Measurements from ENCODE around the gene SPDEF. TPM values are rescaled to one million over a fixed set of nuclear protein-coding genes. Genes with fewer than 3 reads are reported as not detected.

Gene SPDEF
- total RNA-seq, 2 experiments from 2014 or later: not detected

DNA sequence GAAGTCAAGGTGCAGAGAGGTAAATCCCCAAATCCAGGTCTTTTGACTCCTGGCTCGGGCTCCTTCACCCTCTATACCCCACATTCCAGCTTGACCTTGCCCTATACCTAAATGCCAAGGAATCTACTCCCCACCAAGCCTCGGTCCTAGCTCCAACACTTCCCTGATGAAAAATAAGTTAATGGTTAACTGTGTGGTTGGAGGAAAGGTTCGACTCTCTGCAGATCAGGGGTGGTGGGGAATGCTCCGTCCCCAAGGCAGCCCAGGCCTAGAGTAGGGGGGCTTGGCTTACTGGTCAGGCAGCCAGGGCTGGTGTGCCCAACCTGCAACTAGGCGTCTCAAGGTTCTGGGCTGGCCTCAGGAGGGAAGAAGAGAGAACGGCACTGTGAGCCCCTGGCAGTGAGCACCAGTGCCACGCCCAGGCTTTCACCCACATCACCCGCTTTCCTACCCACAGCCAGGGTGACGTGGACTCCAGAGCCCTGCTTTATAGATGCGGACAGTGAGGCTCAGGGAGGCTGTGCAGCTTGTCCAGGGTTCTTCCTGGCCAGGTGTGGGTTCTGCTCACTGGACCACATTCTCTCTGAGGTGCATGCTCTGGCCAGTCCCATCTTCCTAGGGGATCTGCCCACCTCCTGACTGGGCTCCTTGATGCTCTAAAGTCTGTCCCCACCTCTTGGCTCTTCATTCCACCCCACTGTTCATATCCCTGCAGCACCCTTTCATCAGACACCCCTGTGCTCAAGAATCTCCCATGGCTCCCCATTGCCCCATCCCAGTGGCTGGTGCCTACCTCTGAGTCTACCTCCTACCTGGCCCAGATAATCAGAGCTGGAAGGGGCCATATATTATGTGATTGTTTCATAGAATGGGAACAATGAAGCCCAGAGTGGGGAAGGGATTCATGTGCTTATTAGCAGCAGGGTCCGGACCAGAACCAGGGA is 8.2 kb downstream of the SPDEF start:
- ATAC-seq (no peak), DNase-seq (no peak)
- no peak overlapping the region for H3K27ac Mint-ChIP-seq
- H3K27me3 Mint-ChIP-seq: no peaks in the 10 kb centered on the region
- no peak overlapping the region for H3K4me3 Mint-ChIP-seq
- no peaks in the 10 kb centered on the region for H3K4me1 Mint-ChIP-seq (ENCODE audit: low read depth)
- ChIA-PET POLR2A (interaction anchor here (1.2 kb wide), 1 partner anchor 90 kb away, joined by 3 read pairs; no protein-coding TSS in a partner anchor), CTCF (interaction anchor here (1.3 kb wide), 1 partner anchor 61 kb away, joined by 4 read pairs; no protein-coding TSS in a partner anchor)
- no peaks in the 10 kb centered on the region for H3K36me3 Mint-ChIP-seq (ENCODE audit: low read depth)
- H3K9me3 Mint-ChIP-seq: no peaks in the 10 kb centered on the region
- TF ChIP-seq, protein P1, sequence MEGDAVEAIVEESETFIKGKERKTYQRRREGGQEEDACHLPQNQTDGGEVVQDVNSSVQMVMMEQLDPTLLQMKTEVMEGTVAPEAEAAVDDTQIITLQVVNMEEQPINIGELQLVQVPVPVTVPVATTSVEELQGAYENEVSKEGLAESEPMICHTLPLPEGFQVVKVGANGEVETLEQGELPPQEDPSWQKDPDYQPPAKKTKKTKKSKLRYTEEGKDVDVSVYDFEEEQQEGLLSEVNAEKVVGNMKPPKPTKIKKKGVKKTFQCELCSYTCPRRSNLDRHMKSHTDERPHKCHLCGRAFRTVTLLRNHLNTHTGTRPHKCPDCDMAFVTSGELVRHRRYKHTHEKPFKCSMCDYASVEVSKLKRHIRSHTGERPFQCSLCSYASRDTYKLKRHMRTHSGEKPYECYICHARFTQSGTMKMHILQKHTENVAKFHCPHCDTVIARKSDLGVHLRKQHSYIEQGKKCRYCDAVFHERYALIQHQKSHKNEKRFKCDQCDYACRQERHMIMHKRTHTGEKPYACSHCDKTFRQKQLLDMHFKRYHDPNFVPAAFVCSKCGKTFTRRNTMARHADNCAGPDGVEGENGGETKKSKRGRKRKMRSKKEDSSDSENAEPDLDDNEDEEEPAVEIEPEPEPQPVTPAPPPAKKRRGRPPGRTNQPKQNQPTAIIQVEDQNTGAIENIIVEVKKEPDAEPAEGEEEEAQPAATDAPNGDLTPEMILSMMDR (IDR thresholded peaks at IDR 0.05): no peak
- intact Hi-C loops (cut with micrococcal nuclease): no loop called here

DNA sequence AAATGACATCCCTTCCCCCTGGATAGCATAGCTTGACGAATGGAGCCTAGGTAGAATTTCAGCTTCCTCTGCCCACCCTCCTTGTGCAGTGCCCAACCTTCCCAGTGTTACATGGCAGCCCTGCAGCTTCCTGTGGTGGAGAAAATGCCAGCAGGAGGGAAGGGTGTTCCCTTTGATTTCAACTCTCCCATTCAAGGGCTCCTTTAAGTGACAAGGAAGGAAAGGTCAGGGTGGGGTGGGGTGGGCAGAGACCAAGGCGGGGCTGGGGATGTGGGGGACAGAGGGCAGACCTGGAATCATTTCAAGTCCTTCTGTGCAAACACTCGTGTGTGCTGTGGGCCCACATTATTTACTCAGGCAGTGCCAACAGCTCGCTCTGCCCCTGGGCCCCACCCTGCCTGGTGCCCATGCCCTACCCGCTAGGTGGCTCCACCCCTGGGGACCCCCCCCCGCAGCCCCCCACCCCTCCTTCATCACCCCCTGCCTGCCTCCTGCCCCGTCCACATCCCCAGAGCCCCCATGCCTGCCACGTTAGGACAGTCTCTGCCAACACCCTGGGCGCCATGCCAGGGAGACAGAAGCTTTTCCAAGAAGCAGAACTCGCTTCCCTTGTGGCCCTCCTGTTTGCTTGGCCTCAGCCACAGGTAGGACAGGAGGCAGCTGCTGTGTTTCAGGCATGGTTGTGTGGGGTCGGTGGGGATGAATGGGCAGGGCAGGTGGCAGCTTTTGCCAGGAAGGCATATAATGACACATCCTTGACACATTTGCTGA is 9.4 kb downstream of the SPDEF start:
- Mint-ChIP-seq H3K27me3 (no peaks in the 10 kb centered on the region), H3K9me3 (no peaks in the 10 kb centered on the region), H3K4me3 (no peak overlapping the region), H3K27ac (no peak overlapping the region), H3K4me1 (ENCODE audit: low read depth) (no peaks in the 10 kb centered on the region), H3K36me3 (ENCODE audit: low read depth) (no peaks in the 10 kb centered on the region)
- ChIA-PET CTCF (no interaction called here), POLR2A (no interaction called here)
- TF ChIP-seq, protein P1 (IDR thresholded peaks at IDR 0.05): no peak
- ATAC-seq (no peak), DNase-seq (no peak)
- intact Hi-C loops (cut with micrococcal nuclease): no loop called here

DNA sequence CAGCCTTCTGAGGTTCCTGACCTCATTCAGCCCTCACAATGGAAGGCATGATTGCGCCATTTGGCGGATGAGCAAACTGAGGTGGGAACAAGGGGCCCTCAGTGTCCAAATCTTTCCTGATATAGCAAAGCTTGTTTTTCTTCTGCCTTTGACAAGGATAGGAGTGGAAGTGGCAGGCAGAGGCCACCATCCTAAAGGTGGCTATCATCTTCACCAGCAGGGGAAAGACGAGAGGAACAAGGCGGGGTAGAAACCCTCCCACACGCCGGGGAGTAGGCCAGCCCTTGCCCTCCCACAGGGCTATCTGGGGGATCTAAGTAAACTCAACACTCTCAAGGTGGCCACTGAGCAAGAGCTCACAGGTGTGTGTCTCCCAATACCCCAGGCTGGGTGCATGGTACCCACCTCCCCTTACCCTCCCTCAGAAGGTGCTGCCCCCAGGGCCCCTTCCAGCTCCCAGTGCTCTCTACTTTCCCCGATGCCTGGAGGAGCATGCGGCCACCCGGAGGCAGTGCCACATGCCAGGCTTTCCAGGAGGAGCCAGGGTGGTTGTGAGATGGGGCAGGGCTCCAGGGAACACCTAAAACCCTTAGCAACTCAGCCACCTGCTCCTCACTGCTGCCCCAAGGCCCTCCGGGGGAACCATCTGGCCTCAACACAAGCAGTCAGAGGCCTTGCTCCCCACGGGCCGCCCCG is 11.2 kb downstream of the SPDEF start:
- Mint-ChIP-seq H3K36me3 (ENCODE audit: low read depth) (no peaks in the 10 kb centered on the region), H3K27me3 (no peaks in the 10 kb centered on the region), H3K27ac (no peak overlapping the region), H3K4me1 (ENCODE audit: low read depth) (no peaks in the 10 kb centered on the region), H3K4me3 (no peak overlapping the region), H3K9me3 (no peaks in the 10 kb centered on the region)
- intact Hi-C loops (cut with micrococcal nuclease): no loop called here
- POLR2A ChIA-PET: no interaction called here
- no peak for DNase-seq
- no peak for ATAC-seq
- CTCF ChIA-PET: interaction anchor here (1.0 kb wide), 1 partner anchor 64 kb away, joined by 6 read pairs; no protein-coding TSS in a partner anchor
- TF ChIP-seq, protein P1 (IDR thresholded peaks at IDR 0.05): no peak

DNA sequence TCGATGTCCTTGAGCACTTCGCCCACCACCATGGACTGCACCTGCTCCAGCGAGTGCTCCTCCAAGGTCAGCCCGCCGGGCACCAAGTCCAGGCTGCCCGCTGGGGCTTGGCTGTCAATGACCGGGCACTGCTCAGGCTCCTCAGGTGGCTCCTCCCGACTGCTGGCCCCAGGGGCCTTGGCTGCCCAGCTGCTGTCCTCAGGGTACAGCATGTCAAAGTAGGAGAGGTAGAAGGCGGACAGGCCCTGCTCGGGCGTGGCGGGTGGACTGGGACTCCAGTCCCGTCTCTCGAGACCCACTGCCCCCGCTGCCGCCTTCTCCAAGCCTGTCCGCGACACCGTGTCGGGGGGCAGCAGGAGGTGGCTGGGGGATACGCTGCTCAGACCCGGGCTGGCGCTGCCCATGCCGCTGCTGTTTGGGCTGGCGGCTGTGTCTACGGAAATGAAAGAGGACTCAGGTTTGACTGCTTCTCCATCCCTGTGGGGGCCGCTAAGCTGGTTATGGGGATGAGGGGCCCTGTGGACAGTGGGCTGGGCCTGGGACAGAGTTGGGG is 12.0 kb downstream of the SPDEF start:
- no peaks in the 10 kb centered on the region for H3K9me3 Mint-ChIP-seq
- CTCF ChIA-PET: interaction anchor here (1.0 kb wide), 1 partner anchor 65 kb away, joined by 6 read pairs; no protein-coding TSS in a partner anchor
- intact Hi-C loops (cut with micrococcal nuclease): no loop called here
- no peak overlapping the region for H3K27ac Mint-ChIP-seq
- no peaks in the 10 kb centered on the region for H3K36me3 Mint-ChIP-seq (ENCODE audit: low read depth)
- no peak overlapping the region for H3K4me3 Mint-ChIP-seq
- no peaks in the 10 kb centered on the region for H3K4me1 Mint-ChIP-seq (ENCODE audit: low read depth)
- ATAC-seq: no peak
- TF ChIP-seq, protein P1 (IDR thresholded peaks at IDR 0.05): no peak
- POLR2A ChIA-PET: no interaction called here
- no peak for DNase-seq
- no peaks in the 10 kb centered on the region for H3K27me3 Mint-ChIP-seq

Data from activated CD8-positive, alpha-beta T cell treated with anti-CD3 and anti-CD28 coated beads for 36 hours (primary cell).